WTC11 (cell line): ENCODE results near the gene SOS2.

ENCODE experiments used
- ATF2 ChIP-seq: sonication (generic); formaldehyde crosslinking; IDR thresholded peaks from 2 replicates; pipeline ENCODE4 v1.8.1; 2022; ENCODE audit warnings: low read depth, missing genetic modification reagents, borderline replicate concordance
- CTCF ChIP-seq: fragments of 200-600 bp; IDR thresholded peaks from 2 replicates; pipeline ENCODE4 v1.8.0; 2022; ENCODE audit warnings: antibody characterized with exemption
- E2F5 ChIP-seq: sonication (generic); formaldehyde crosslinking; IDR thresholded peaks from 2 replicates; pipeline ENCODE4 v1.8.1; 2022; ENCODE audit warnings: mild to moderate bottlenecking, moderate library complexity, missing genetic modification reagents
- ESRRA ChIP-seq: sonication (generic); formaldehyde crosslinking; IDR thresholded peaks from 2 replicates; pipeline ENCODE4 v1.8.1; 2022; ENCODE audit warnings: mild to moderate bottlenecking, missing genetic modification reagents, borderline replicate concordance
- MAX ChIP-seq: sonication (generic); formaldehyde crosslinking; IDR thresholded peaks from 2 replicates; pipeline ENCODE4 v1.8.0; 2022; ENCODE audit warnings: mild to moderate bottlenecking, missing genetic modification reagents
- NR3C1 ChIP-seq: sonication (generic); formaldehyde crosslinking; conservative IDR thresholded peaks from 2 replicates; pipeline ENCODE4 v1.8.1; 2023; ENCODE audit warnings: low read depth, mild to moderate bottlenecking, missing genetic modification reagents
- PREB ChIP-seq: sonication (generic); formaldehyde crosslinking; IDR thresholded peaks from 2 replicates; pipeline ENCODE4 v1.8.1; 2022; ENCODE audit warnings: mild to moderate bottlenecking, missing genetic modification reagents, moderate library complexity, borderline replicate concordance
- ZNF532 ChIP-seq: fragments of 250-450 bp; sonication (Bioruptor Pico); IDR thresholded peaks from 2 replicates; pipeline ENCODE4 v1.9.0; 2021; ENCODE audit warnings: mild to moderate bottlenecking, borderline replicate concordance
- ZSCAN18 ChIP-seq: fragments of 250-450 bp; sonication (Bioruptor Pico); IDR thresholded peaks from 2 replicates; pipeline ENCODE4 v2.1.2; 2022; ENCODE audit warnings: mild to moderate bottlenecking, moderate library complexity

GRCh38 chr14:50263321-50263720, 31.9 kb upstream of the SOS2 start:
- no peak for TF ChIP-seq E2F5 (CRISPR knock-in tag)
- TF ChIP-seq CTCF: no peak
- no peak for TF ChIP-seq ZNF532 (CRISPR knock-in tag)
- no peak for TF ChIP-seq MAX
- TF ChIP-seq ESRRA (CRISPR knock-in tag): no peak
- TF ChIP-seq NR3C1 (CRISPR knock-in tag): no peak
- no peak for TF ChIP-seq ATF2
- no peak for TF ChIP-seq ZSCAN18 (CRISPR knock-in tag)
- no peak for TF ChIP-seq PREB (CRISPR knock-in tag)
